ENCODE results near the gene TMEM242.

- TF ChIP-seq CTCF (IDR thresholded peaks at IDR 0.05) (no peak), EZH2 (IDR thresholded peaks at IDR 0.05; ENCODE audit: borderline replicate concordance, insufficient read depth, low read depth, low read length, poor library complexity, severe bottlenecking) (no peak)
Observed at GRCh38 chr6:157358287-157358686, 35.0 kb upstream of the TMEM242 start.
